Mesodermal cell (in vitro differentiated cells): ENCODE results near the gene AP5S1.

Experiments used
- H3K27ac ChIP-seq: 2 replicates; pipeline ENCODE4 v1.7.0; 2013; ENCODE audit warnings: mild to moderate bottlenecking, low read depth, low read length, moderate library complexity; ENCODE audit not compliant: severe bottlenecking
- H3K36me3 ChIP-seq: 2 replicates; pipeline ENCODE4 v1.7.1; 2013; ENCODE audit warnings: mild to moderate bottlenecking, low read length, moderate library complexity; ENCODE audit not compliant: control insufficient read depth, insufficient read depth
- H3K4me1 ChIP-seq: one replicate; pipeline ENCODE4 v1.7.1; 2013; ENCODE audit warnings: mild to moderate bottlenecking, low read length; ENCODE audit not compliant: insufficient read depth, control insufficient read depth, poor library complexity, severe bottlenecking
- H3K4me3 ChIP-seq: 2 replicates; pipeline ENCODE4 v1.7.0; 2013; ENCODE audit warnings: low read length, control low read depth, mild to moderate bottlenecking; ENCODE audit not compliant: insufficient read depth, poor library complexity, severe bottlenecking; ENCODE audit errors: extremely low read depth
- H3K9me3 ChIP-seq: 2 replicates; pipeline ENCODE4 v1.7.1; 2013; ENCODE audit warnings: mild to moderate bottlenecking, low read length, moderate library complexity; ENCODE audit not compliant: control insufficient read depth
- WGBS, 2 experiments: methylation state at CpG; one replicate each; pipeline ENCODE4 v1.1.5; 2013; ENCODE audit warnings: missing lambda C conversion rate in 2 of 2; ENCODE audit not compliant: insufficient coverage in 2 of 2; 5-methylcytosine and 5-hydroxymethylcytosine counted together

Gene AP5S1

GRCh38 chr20:3794701-3795420 is 25.5 kb upstream of the AP5S1 start:
- 87 to 94% methylated on average over 19 to 21 of the region's 25 CpGs for WGBS, 2 experiments
- Histone ChIP-seq H3K4me1 (peaks cover 21% of the 10 kb centered on the region), H3K4me3 (no peak overlapping the region), H3K9me3 (no peaks in the 10 kb centered on the region), H3K36me3 (no peaks in the 10 kb centered on the region), H3K27ac (no peak overlapping the region)

GRCh38 chr20:3795511-3796468 is 24.6 kb upstream of the AP5S1 start, which contains the start of gene CDC25B:
TSS of gene CDC25B (plus strand) at chr20:3796310. CDS start at chr20:3796532, 222 bp downstream.
- H3K36me3 ChIP-seq: peaks cover 6% of the 10 kb centered on the region
- peak within 1 kb of the TSS; percentile 55 for H3K4me3 ChIP-seq
- peaks cover 25% of the 10 kb centered on the region for H3K4me1 ChIP-seq
- H3K9me3 ChIP-seq: no peaks in the 10 kb centered on the region
- WGBS, 2 experiments: 2 to 5% methylated on average over 40 of the region's 69 CpGs
- peak within 1 kb of the TSS; percentile 51 for H3K27ac ChIP-seq

- 3 to 13% methylated on average over 17 to 18 of the region's 33 CpGs for WGBS, 2 experiments
- H3K36me3 ChIP-seq: peaks cover 15% of the 10 kb centered on the region
- H3K4me1 ChIP-seq: peaks cover 25% of the 10 kb centered on the region
- no peaks in the 10 kb centered on the region for H3K9me3 ChIP-seq
- H3K27ac ChIP-seq: no peak overlapping the region
- H3K4me3 ChIP-seq: peak overlapping the region; percentile 55
Observed at GRCh38 chr20:3796477-3797225, 23.7 kb upstream of the AP5S1 start.

- peaks cover 20% of the 10 kb centered on the region for H3K36me3 ChIP-seq
- H3K9me3 ChIP-seq: no peaks in the 10 kb centered on the region
- WGBS, 2 experiments: 78 to 91% methylated on average over 4 of the region's 5 CpGs
- H3K4me3 ChIP-seq: peak overlapping the region; percentile 55
- H3K27ac ChIP-seq: no peak overlapping the region
- H3K4me1 ChIP-seq: peaks cover 25% of the 10 kb centered on the region
Observed at GRCh38 chr20:3797226-3797545, 23.2 kb upstream of the AP5S1 start.

- H3K4me3 ChIP-seq: peak overlapping the region; percentile 55
- no peaks in the 10 kb centered on the region for H3K9me3 ChIP-seq
- 86 to 98% methylated on average over 11 to 16 of the region's 19 CpGs for WGBS, 2 experiments
- no peak overlapping the region for H3K27ac ChIP-seq
- H3K36me3 ChIP-seq: peaks cover 26% of the 10 kb centered on the region
- H3K4me1 ChIP-seq: peaks cover 25% of the 10 kb centered on the region
Observed at GRCh38 chr20:3797592-3798372, 22.6 kb upstream of the AP5S1 start.

- WGBS, 2 experiments: 97 to 100% methylated on average over 1 to 3 of the region's 5 CpGs
- Histone ChIP-seq H3K36me3 (peaks cover 32% of the 10 kb centered on the region), H3K4me1 (peaks cover 25% of the 10 kb centered on the region), H3K4me3 (no peak overlapping the region), H3K27ac (no peak overlapping the region), H3K9me3 (no peaks in the 10 kb centered on the region)
Observed at GRCh38 chr20:3798373-3798768, 22.0 kb upstream of the AP5S1 start.

GRCh38 chr20:3798908-3799248 is 21.5 kb upstream of the AP5S1 start:
- Histone ChIP-seq H3K36me3 (peaks cover 37% of the 10 kb centered on the region), H3K4me1 (peaks cover 25% of the 10 kb centered on the region), H3K4me3 (no peak overlapping the region), H3K9me3 (no peaks in the 10 kb centered on the region), H3K27ac (no peak overlapping the region)
- 84 to 100% methylated on average over 2 to 3 of the region's 3 CpGs for WGBS, 2 experiments

GRCh38 chr20:3800256-3800877 is 20.0 kb upstream of the AP5S1 start:
- H3K27ac ChIP-seq: peak overlapping the region; percentile 48
- H3K36me3 ChIP-seq: peaks cover 48% of the 10 kb centered on the region
- H3K4me1 ChIP-seq: peaks cover 31% of the 10 kb centered on the region
- H3K4me3 ChIP-seq: no peak overlapping the region
- no peaks in the 10 kb centered on the region for H3K9me3 ChIP-seq
- 88 to 91% methylated on average over 13 to 18 of the region's 18 CpGs for WGBS, 2 experiments

- WGBS, 2 experiments: 90 to 94% methylated on average over 5 to 8 of the region's 8 CpGs
- H3K4me1 ChIP-seq: peaks cover 36% of the 10 kb centered on the region
- H3K4me3 ChIP-seq: no peak overlapping the region
- H3K36me3 ChIP-seq: peaks cover 51% of the 10 kb centered on the region
- no peak overlapping the region for H3K27ac ChIP-seq
- no peaks in the 10 kb centered on the region for H3K9me3 ChIP-seq
Observed at GRCh38 chr20:3800878-3801260, 19.5 kb upstream of the AP5S1 start.
